GM19467 (cell line): ENCODE results near the gene KDM2A.

ENCODE experiments used
- ATAC-seq: cut with Tn5 transposase; IDR thresholded peaks from one replicate; pipeline ENCODE4 v1.9.1; 2021; ENCODE audit warnings: mild to moderate bottlenecking, moderate library complexity; ENCODE audit not compliant: unreplicated experiment

KDM2A gene

GRCh38 chr11:67271205-67271540, 152.1 kb downstream of the KDM2A start:
- no peak for ATAC-seq

- no peak for ATAC-seq
These were observed 152.7 kb downstream of the KDM2A start for GRCh38 chr11:67271541-67272284.

GRCh38 chr11:67272327-67273259, 153.5 kb downstream of the KDM2A start:
- ATAC-seq, result no peak

GRCh38 chr11:67273260-67273990, 154.4 kb downstream of the KDM2A start:
- ATAC-seq, result no peak

- ATAC-seq, result no peak
These were observed 155.9 kb downstream of the KDM2A start for GRCh38 chr11:67274768-67275605.

- ATAC-seq, result no peak
These were observed 156.7 kb downstream of the KDM2A start for GRCh38 chr11:67275606-67276409.

GRCh38 chr11:67276781-67277230, 157.7 kb downstream of the KDM2A start:
- ATAC-seq, result no peak

GRCh38 chr11:67277231-67277961, 158.3 kb downstream of the KDM2A start:
- ATAC-seq, result peak; percentile 57

- no peak for ATAC-seq
These were observed 159.3 kb downstream of the KDM2A start for GRCh38 chr11:67278135-67278938.

- ATAC-seq, result no peak
These were observed 160.0 kb downstream of the KDM2A start for GRCh38 chr11:67278939-67279588.

GRCh38 chr11:67279589-67280340, 160.7 kb downstream of the KDM2A start:
- no peak for ATAC-seq

GRCh38 chr11:67280341-67280787, 161.3 kb downstream of the KDM2A start:
- ATAC-seq, result no peak

- no peak for ATAC-seq
These were observed 161.9 kb downstream of the KDM2A start for GRCh38 chr11:67280788-67281551.

- no peak for ATAC-seq
These were observed 162.6 kb downstream of the KDM2A start for GRCh38 chr11:67281552-67282150.

GRCh38 chr11:67282155-67282875, 163.3 kb downstream of the KDM2A start:
- no peak for ATAC-seq
